GM19043 (cell line): Measurements from ENCODE around the gene RND1.
"Not testable (repeated sequence)": the region's sequence is repeated elsewhere in the genome, so short reads cannot be mapped to it uniquely, and the experiment has no call there.

Experiments
- ATAC-seq: cut with Tn5 transposase; IDR thresholded peaks from one replicate; pipeline ENCODE4 v1.9.1; 2021; ENCODE audit warnings: low read depth; ENCODE audit not compliant: unreplicated experiment

The RND1 gene

DNA sequence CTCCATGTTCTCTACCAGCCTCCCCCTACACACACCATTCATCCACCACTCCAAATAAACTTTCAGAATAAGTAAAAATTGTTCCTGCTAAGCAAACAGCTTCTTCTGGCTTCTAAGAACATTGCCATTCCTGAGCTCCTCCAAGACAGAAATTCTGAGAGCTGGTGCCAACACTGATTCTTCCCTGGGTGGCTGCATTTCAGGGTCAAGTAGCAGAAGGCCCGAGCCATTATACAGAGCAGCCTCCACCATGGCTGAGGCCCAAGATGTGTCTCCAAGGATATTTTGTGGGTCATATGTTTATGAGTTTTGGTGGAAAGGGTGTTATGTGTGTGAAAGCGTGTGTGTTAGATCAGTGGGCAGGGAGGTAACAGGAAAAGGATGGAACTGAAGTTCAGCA, 3.5 kb upstream of the RND1 start:
- ATAC-seq, result no peak

DNA sequence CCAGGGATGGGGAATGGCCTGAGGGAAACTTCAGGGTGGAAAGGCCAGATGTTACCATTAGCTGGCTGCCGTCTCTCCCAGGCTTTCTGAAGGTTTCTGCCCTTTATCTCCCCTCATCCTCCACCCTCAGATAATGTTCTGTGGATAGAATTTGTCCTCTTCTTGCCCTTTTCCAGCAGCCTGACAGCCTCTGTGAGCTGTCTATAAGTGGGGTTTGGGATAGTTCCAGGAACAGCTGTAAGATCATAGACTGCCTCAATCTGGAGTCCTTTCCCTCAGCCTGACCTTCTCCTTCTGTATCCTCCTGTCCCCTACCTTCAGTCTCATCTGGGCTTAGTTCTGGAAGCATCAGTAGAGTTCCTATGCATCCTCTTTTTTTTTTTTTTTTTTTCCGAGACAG, 2.8 kb upstream of the RND1 start:
- ATAC-seq, result no peak

DNA sequence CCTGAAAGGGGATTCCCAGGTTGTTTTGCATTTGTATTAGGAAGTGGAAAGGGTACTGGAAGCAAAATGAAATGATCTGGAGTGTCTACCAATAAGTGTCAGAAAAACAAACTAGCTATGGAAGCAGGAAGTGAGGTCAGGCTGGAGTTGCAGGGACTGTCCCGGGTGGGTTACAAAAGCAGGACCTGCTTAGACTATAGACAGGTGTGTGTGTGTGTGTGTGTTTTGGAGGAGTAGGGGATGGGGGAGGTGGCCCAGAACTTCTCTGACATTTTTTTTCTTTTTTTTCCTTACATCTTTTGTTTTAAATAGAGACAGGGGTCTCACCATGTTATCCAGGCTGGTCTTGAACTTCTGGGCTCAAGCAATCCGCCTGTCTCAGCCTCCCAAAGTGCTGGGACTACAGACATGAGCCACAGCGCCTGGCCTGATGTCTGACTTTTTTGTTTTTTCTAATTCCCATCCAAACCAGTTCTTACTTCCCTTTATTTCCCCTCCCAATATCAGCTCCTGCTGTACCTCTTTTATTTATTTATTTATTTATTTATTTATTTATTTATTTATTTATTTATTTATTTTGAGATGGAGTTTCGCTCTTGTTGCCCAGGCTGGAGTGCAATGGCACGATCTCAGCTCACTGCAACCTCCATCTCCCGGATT, 512 bp upstream of the RND1 start:
- peak; percentile 38 for ATAC-seq

DNA sequence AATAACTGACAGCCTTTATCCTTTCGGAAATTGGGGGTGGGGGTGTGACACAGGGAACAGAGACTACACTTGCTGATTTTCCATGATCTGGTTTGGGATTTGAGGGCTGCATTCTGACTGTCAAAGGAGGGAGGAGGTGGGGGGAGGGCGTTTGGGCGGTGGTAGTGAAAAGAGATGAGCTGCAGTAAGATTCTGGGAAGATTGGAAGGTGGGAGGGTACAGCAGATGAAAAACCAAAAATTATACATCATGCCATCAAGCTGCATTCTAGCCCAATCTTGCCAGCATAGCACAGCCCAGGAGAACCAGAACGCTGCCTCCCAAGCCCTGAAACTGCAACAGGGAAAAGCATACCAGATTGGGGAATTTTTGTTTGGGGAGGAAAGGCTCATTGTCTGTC, 2.4 kb downstream of the RND1 start:
- ATAC-seq, result no peak

DNA sequence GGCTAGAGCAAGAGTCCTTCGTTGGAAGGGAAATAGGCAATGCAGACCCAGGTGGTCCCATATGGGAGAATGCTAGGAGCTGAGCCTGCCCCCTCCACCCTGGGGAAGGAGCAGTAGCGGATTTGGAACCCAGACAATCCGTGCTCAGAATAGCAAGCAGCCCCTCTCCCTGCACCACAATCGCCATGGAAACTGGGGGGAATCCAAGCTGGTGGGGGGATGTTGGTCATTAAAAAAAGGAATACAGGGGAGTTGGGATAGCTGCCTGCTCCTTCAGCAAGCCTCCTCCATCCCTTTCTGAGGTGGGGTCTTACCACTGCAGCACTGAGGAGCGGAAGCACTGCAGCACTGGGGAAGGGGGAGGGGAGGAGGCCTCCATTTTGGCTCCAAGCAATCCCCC, 2.9 kb downstream of the RND1 start:
- ATAC-seq, result no peak

DNA sequence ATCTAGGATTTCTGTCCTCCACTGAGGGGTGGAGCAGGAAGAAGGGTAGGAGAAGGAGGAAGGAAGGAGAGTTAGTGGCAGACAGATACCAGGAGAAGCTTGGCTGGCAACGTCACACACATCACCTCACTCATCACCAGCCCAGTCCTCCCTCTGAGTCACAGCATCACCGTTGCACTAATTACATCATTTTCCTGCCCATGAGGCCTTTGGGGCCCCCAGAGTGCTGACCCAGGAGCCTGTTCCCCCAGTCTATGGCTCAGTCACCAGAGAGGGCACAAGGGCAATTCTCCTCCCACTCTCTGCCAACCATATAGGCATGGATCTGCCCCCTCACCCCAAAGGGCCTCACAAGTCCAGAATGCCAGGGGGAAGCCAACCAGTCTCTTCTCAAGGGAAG, 4.6 kb downstream of the RND1 start:
- ATAC-seq, result no peak

DNA sequence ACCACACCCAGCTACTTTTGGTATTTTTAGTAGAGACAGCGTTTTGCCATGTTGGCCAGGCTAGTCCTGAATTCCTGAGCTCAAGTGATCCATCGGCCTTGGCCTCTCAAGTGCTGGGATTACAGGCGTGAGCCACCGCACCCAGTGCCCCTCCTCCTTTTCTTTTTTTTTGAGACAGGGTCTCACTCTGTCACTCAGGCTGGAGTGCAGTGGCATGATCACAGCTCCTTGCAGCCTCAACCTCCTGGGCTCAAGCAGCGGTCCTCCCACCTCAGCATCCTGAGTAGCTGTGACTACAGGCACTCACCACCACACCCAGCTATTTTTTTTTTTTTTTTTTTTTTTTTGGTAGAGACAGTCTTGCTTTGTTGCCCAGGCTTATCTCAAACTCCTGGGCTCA, 5.4 kb downstream of the RND1 start:
- ATAC-seq, result not testable (repeated sequence)

DNA sequence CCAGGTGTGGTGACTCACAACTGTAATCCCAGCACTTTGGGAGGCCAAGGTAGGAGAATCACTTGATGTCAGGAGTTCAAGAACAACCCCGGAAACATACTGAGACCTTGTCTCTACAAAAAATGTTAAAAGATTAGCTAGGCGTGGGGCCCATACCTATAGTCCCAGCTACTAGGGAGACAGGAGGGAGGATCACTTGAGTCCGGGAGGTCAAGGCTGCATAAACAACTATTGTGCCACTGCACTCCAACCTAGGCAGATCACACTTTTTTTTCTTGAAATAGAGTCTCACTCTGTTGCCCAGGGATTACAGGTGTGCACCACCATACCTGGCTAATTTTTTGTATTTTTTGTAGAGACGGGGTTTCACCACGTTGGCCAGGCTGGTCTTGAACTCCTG, 6.1 kb downstream of the RND1 start:
- ATAC-seq, result no peak

DNA sequence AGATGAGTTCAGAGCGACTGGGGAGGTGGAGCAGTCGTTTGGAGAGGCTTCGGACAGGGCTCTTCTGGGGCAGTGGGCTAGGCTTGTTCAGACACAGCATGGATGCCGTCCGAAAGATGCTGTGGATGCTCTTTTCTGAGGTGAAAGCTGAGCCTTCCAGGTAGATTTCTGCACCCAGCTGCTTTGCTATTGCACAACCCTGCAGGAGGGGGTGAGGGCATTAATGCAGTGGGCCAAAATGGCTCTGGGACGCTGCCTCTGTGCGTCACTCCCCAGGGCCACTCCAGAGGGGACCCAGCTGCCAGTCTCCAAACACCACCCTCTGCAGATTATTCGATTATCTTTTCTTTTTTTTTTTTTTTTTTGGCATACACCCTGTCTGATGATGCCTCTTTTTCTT, 7.6 kb downstream of the RND1 start:
- no peak for ATAC-seq

DNA sequence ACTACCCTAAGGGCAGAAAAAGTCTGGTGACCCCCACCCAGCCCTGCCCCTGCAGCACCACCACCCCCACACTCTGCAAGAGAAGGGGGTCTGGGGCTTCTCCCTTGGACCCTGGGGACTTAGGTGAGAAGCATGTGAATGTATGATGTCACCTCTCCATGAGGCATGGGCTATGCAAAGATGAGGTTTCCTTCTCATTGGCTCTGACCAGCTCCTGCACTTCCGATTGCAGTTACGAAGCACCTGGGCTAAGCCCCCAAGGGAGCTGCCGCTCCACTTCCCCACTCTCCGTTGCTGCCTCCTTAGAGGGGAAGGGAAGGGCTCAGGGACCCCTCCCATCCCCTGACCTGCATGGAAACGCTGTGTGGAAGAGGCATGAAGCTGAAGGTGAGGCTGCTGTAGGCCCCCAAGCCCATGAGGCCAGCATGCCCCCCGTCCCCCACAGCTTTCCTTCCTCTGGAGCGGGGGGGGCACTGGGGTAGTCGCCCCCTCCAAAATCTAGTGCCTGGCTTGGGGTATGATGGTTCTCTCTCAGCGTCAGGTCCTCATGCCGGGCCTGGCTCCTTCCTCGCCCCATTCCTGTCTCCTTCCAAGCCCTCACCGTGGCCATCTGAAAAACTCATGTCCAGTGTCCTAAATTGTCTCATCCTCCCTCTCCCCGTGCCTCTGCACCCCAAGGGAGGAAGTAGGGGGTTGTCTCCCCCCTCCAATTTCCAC, 8.2 kb downstream of the RND1 start:
- no peak for ATAC-seq

DNA sequence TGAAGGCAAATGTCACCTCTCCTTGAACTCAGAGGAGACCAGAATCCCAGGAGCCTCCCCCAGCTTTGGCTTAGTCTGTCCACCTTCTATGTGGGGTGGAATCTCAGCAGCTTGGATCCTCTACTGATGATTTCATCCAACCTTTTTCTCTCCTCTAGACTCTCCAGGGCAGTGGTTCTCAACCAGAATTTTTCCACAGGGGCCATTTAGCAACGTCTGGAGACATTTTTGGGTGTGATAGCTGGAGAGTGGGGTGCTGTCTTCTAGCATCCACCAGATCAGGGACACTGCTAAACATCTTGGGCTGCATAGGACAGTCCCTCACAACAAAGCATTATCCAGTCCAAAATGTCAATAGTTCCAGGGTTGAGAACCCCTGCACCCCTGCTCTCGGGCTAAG, 9.3 kb downstream of the RND1 start:
- ATAC-seq, result no peak

DNA sequence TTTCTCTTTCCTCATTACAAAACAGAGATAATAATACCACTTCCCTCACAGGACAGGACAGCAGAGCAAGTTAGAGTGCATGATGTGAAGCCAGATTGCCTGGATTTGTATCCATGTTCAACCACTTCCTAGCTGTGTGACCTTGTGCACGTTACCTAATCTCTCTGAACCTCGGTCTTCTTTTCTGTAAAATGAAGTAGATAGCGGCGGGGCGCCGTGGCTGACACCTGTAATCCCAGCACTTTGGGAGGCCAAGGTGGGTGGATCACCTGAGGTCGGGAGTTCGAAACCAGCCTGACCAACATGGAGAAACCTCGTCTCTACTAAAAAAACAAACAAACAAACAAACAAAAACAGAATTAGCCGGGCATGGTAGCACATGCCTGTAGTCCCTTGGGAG, 10.7 kb downstream of the RND1 start:
- ATAC-seq, result not testable (repeated sequence)

DNA sequence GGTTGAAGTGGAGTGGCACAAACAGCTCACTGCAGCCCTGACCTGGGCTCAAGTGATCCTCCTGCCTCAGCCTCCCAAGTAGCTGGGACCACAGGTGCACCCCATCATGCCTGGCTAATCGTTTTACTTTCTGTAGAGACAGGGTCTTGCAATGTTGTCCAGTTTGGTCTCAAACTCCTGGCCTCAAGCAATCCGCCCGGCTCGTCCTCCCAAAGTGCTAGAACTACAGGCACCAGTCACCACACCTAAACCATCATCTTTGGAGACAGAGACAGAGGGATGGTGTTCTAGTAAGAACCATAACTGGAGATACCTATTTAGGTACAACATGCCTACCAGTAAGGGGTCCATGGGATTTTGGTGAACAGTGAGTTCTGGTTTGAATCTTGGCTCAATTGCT, 11.2 kb downstream of the RND1 start:
- ATAC-seq, result no peak

DNA sequence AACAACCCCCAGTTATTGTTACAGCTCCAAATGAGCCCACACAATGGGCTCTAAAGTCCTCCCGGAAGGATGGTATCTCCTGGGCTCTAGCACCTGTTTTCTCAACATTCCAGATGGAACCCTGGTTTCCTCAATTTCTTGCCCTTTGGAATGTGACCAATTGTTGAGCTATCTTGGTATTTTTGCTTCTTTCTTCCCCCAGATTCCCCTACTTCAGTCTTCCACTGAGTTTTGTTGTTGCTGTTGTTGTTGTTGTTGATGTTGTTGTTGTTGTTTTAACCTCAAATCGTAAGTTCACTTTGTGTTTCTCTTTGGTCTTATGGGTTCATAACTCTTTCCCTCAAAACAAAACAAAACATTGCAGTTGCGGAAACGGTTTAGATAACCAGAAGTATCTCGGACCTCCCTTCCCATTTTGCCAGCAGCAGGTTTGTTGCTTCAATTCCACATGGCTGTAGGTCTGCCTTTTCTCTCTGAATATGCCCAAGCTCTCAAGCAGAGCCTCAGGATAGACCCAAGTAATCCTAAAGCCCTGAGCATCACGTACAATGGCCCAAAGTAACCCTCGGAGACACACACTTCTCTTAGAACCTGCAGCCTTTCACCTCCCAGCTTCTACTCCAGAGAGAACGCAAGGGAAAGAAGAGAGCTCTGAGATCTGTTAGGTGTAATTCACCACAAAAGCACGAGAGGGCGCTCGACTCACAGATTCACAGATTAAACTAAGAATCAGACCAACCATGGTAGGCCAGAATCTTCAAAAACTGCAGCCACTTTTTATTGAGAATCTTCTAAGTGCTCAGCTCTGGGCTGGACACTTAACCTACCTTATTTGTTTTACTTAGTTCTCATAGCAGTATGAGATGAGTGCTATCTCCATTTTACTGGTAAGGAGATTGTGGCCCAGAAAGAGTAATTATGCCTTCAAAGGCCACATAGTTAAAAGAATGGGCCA, 12.7 kb downstream of the RND1 start:
- no peak for ATAC-seq

DNA sequence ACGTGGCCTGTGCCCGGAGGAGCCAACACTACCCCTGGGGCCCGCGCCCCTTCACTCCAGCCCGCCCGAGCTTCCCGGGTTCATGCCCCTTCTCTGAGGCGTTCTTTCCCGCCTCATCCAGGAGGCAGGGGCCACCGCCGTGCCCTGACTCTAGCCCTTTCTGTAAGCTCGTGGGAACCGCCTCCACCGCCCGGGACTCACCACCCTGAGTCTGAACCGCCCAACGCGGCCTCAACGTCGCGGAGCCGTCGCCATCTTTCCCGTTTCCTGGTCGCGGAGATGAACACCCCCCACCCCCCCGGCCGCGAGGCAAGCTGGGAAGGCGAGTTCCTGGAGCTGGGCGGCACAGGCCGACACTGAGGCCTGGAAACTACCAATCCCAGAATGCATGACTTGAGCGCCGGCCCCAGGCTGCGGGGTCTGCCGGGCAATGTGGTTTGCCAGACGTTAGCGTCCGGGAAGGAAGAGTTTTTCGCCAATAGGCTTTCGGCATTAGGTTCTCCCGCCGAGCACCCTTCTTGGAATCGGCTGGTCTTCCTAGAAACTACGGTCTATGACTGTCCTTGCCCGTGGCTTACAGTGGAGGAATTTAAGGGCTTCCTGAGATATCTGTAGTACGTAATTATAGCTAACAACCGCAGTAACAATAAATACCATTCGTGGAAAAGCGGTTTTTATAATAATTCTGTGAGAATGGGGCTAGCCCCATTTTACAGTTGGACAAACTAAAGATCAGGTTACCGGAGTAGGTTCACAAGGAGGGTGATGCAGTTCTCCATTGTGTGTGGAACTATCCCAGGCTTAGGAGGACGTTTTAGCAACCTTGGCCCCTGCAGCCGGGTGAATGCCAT, 13.6 kb downstream of the RND1 start, which contains the start of gene DDX23:
Gene DDX23 (minus strand): TSS at position 281 of the 851 bp plus-strand sequence. CDS start 6,381 bp downstream, outside the sequence.
- peak; percentile 97 for ATAC-seq

DNA sequence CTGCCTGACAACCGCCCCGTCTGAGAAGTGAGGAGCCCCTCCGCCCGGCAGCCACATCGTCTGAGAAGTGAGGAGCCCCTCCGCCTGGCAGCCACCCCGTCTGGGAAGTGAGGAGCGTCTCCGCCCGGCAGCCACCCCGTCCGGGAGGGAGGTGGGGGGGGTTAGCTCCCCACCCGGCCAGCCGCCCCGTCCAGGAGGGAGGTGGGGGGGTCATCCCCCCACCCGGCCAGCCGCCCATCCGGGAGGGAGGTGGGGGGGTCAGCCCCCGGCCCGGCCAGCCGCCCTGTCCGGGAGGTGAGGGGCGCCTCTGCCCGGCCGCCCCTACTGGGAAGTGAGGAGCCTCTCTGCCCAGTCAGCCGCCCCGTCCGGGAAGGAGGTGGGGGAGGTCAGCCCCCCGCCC, 23.6 kb downstream of the RND1 start:
- ATAC-seq, result not testable (repeated sequence)

DNA sequence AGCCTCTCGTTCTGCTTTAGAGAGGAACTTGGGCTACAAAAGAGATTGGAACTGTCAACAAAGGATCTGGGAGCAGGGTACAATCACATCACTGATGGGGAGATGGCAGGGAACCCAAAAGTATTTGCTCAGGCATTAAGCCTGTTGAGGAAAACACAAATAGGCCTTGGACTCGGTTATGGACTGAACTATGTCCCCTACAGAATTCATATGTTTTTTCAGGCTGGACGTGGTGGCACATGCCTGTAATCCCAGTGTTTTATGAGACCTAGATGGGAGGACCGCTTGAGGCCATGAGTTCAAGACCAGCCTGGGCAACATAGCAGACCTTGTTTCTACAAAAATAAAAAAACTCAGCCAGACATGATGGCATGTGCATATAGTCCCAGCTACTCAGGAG, 27.6 kb downstream of the RND1 start:
- ATAC-seq, result no peak

DNA sequence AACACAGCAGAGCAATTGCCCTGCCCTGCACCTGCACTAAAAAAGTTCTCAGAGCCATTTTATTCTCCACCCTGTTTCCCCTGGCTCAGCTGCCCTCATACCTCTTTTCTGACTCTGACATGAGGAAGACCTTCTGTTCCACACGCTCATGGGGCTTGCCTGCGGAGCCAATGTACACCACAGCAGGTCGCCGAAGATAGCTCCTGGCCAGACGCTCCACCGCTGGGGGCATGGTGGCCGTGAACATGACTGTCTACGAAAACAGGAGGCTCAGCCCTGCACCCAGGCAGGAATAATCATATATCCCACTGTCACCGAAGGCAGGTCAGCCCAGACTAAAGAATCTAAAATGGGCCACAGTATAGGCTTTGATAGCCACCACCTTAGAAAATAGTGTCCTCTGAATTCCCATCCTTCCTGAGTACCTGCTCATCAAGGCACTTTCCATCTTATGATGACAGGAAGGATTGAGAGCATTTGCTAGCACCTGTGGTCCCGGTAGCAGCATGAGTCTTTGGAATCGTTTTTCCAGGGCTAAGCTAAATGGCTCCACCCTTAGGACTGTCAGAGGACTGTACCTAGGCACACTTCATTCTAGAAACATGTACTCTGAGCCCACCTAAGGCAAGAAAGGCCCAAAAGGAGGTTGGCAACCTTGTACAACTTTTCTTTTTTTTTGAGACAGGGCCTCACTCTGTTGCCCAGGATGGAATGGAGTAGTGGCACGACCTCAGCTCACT, 33.2 kb downstream of the RND1 start:
- ATAC-seq, result no peak

DNA sequence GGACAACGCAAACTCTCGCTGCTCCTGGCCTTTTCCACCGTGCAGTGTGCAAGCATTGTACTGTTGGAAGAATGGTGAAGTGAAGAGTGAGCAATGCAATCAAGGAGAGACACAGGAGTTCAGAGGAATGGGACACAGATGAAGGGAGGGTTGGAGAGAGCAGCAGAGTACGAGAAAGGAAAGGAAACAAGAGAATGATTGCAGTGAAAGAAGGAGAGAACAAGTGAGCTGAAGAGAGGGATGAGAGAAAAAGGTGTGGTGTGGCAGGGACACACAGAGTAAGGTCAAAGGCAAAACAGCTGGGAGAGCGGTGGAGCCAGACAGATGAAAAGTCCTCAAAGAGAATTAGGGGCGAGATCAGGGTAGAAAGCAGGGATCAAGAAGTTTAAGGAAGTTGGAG, 34.4 kb downstream of the RND1 start:
- ATAC-seq, result no peak
